K562 (cell line): ENCODE data around the gene KIF3B. TPM values are rescaled to one million over a fixed set of nuclear protein-coding genes. Genes with fewer than 3 reads are reported as not detected.

Experiments used
- ARID3A ChIP-seq: IDR thresholded peaks from 2 replicates; pipeline ENCODE4 v1.6.1; 2012; ENCODE audit warnings: low read depth, low read length, improper control_type of control experiment, borderline replicate concordance
- ID3 ChIP-seq, 2 experiments: fragments of 250-450 bp in 1 of 2; fragments of 450-650 bp in 1 of 2; sonication (Bioruptor Pico) in 1 of 2; IDR thresholded peaks; 2 replicates each; pipeline versions ENCODE4 v1.6.1 to v1.8.0; 2016 to 2021; ENCODE audit warnings: mild to moderate bottlenecking in 2 of 2, moderate library complexity in 2 of 2, missing compliant biosample characterization in 1 of 2, missing genetic modification characterization in 1 of 2
- MED1 ChIP-seq: sonication (generic); formaldehyde crosslinking; IDR thresholded peaks from 2 replicates; pipeline ENCODE4 v1.8.1; 2023; ENCODE audit warnings: missing genetic modification reagents, borderline replicate concordance
- NFE2 ChIP-seq: IDR thresholded peaks from 2 replicates; pipeline ENCODE4 v1.6.1; 2014; ENCODE audit warnings: antibody characterized with exemption, low read depth
- RBM14 ChIP-seq: fragments of 200-400 bp; formaldehyde crosslinking; IDR thresholded peaks from 2 replicates; pipeline ENCODE4 v1.6.1; 2018; ENCODE audit warnings: low read depth, mild to moderate bottlenecking, low read length, moderate library complexity, borderline replicate concordance; ENCODE audit not compliant: insufficient read depth
- TAF1 ChIP-seq: IDR thresholded peaks from 2 replicates; pipeline ENCODE4 v1.6.1; 2011; ENCODE audit warnings: mild to moderate bottlenecking, low read length, moderate library complexity; ENCODE audit not compliant: insufficient read depth, control insufficient read depth, severe bottlenecking; ENCODE audit errors: extremely low read depth
- ZC3H8 ChIP-seq: fragments of 450-650 bp; IDR thresholded peaks from 2 replicates; pipeline ENCODE4 v1.6.1; 2017
- ZNF197 ChIP-seq: fragments of 200-800 bp; sonication (Bioruptor generic); IDR thresholded peaks from 2 replicates; pipeline ENCODE4 v1.6.1; 2016; ENCODE audit warnings: low read depth, missing genetic modification characterization, missing compliant biosample characterization
- ZNF212 ChIP-seq: fragments of 450-650 bp; formaldehyde crosslinking; IDR thresholded peaks from 2 replicates; pipeline ENCODE4 v1.4.0; 2020; ENCODE audit warnings: mild to moderate bottlenecking
- ZNF75A ChIP-seq: fragments of 450-650 bp; formaldehyde crosslinking; IDR thresholded peaks from 2 replicates; pipeline ENCODE4 v1.4.0; 2020; ENCODE audit warnings: mild to moderate bottlenecking
- polyA plus RNA-seq, 8 experiments: library from polyadenylated mRNA; depleted of rRNA in 4 of 8; stranded (reverse) in 5 of 8; unstranded in 3 of 8; fragments of >200 nt; fragmentation: Nextera tagmentation in 2 of 8; fragmentation: Illumina TruSeq in 1 of 8; extraction: Ambion mirVana in 2 of 8; extraction: Trizol in 1 of 8; gene quantifications; 2 replicates each; pipeline versions ENCODE4 v1.2.1 to v1.2.3, GENCODE V29; 2011 to 2014; ENCODE audit warnings: inconsistent platforms in 1 of 8, missing spikeins in 1 of 8
- total RNA-seq, 7 experiments: library from RNA; depleted of rRNA in 6 of 7; stranded (reverse); fragments of >200 nt in 6 of 7; fragmentation: Illumina TruSeq in 2 of 7; extraction: Trizol in 2 of 7; gene quantifications; 2 replicates each; pipeline versions ENCODE4 v1.2.1 to v1.2.3, GENCODE V29; 2011 to 2021; ENCODE audit warnings: low replicate concordance in 1 of 7
- TF ChIP-seq, protein P1 (sequence below): fragments of 200-800 bp; sonication (Bioruptor generic); IDR thresholded peaks from 2 replicates; pipeline ENCODE4 v1.6.1; 2016; ENCODE audit warnings: missing genetic modification characterization, missing compliant biosample characterization
- TF ChIP-seq, protein P2 (sequence below): fragments of 250-450 bp; sonication (Bioruptor Pico); IDR thresholded peaks from 2 replicates; pipeline ENCODE4 v1.8.0; 2021; ENCODE audit warnings: moderate library complexity, mild to moderate bottlenecking, inconsistent platforms
- TF ChIP-seq, protein P3 (sequence below): fragments of 250-450 bp; sonication (Bioruptor Pico); IDR thresholded peaks from 2 replicates; pipeline ENCODE4 v1.8.0; 2021; ENCODE audit warnings: moderate library complexity, mild to moderate bottlenecking, inconsistent platforms
- TF ChIP-seq, protein P4 (sequence below): sonication (generic); formaldehyde crosslinking; IDR thresholded peaks from 2 replicates; pipeline ENCODE4 v1.5.0; 2020; ENCODE audit warnings: missing genetic modification reagents
- TF ChIP-seq, protein P5 (sequence below): sonication (generic); formaldehyde crosslinking; IDR thresholded peaks from 2 replicates; pipeline ENCODE4 v1.9.0; 2022; ENCODE audit warnings: mild to moderate bottlenecking, missing genetic modification reagents

Gene KIF3B
- total and polyA plus RNA-seq, 9 of the 15 experiments (the other 6 are each of a cell fraction or from before 2014, with no cell fraction given), result 2.9 to 12.3 (median 8.6) TPM

- TF ChIP-seq, protein P1, sequence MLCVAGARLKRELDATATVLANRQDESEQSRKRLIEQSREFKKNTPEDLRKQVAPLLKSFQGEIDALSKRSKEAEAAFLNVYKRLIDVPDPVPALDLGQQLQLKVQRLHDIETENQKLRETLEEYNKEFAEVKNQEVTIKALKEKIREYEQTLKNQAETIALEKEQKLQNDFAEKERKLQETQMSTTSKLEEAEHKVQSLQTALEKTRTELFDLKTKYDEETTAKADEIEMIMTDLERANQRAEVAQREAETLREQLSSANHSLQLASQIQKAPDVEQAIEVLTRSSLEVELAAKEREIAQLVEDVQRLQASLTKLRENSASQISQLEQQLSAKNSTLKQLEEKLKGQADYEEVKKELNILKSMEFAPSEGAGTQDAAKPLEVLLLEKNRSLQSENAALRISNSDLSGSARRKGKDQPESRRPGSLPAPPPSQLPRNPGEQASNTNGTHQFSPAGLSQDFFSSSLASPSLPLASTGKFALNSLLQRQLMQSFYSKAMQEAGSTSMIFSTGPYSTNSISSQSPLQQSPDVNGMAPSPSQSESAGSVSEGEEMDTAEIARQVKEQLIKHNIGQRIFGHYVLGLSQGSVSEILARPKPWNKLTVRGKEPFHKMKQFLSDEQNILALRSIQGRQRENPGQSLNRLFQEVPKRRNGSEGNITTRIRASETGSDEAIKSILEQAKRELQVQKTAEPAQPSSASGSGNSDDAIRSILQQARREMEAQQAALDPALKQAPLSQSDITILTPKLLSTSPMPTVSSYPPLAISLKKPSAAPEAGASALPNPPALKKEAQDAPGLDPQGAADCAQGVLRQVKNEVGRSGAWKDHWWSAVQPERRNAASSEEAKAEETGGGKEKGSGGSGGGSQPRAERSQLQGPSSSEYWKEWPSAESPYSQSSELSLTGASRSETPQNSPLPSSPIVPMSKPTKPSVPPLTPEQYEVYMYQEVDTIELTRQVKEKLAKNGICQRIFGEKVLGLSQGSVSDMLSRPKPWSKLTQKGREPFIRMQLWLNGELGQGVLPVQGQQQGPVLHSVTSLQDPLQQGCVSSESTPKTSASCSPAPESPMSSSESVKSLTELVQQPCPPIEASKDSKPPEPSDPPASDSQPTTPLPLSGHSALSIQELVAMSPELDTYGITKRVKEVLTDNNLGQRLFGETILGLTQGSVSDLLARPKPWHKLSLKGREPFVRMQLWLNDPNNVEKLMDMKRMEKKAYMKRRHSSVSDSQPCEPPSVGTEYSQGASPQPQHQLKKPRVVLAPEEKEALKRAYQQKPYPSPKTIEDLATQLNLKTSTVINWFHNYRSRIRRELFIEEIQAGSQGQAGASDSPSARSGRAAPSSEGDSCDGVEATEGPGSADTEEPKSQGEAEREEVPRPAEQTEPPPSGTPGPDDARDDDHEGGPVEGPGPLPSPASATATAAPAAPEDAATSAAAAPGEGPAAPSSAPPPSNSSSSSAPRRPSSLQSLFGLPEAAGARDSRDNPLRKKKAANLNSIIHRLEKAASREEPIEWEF (CRISPR knock-in tag), result no peak
- no peak for TF ChIP-seq ZNF75A
- TF ChIP-seq ZC3H8, result no peak
- TF ChIP-seq NFE2, result no peak
- TF ChIP-seq, protein P2, sequence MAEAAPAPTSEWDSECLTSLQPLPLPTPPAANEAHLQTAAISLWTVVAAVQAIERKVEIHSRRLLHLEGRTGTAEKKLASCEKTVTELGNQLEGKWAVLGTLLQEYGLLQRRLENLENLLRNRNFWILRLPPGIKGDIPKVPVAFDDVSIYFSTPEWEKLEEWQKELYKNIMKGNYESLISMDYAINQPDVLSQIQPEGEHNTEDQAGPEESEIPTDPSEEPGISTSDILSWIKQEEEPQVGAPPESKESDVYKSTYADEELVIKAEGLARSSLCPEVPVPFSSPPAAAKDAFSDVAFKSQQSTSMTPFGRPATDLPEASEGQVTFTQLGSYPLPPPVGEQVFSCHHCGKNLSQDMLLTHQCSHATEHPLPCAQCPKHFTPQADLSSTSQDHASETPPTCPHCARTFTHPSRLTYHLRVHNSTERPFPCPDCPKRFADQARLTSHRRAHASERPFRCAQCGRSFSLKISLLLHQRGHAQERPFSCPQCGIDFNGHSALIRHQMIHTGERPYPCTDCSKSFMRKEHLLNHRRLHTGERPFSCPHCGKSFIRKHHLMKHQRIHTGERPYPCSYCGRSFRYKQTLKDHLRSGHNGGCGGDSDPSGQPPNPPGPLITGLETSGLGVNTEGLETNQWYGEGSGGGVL, result no peak
- TF ChIP-seq MED1 (CRISPR knock-in tag), result no peak
- TF ChIP-seq ZNF197 (CRISPR knock-in tag), result peak; percentile 74
- no peak for TF ChIP-seq ZNF212 (CRISPR knock-in tag)
- no peak for TF ChIP-seq ID3 (CRISPR knock-in tag; IDR thresholded peaks at IDR 0.05)
- peak; percentile 54; the same call in 1 of the 2 replicates for TF ChIP-seq ID3 (tag; IDR thresholded peaks at IDR 0.05)
- TF ChIP-seq, protein P3, sequence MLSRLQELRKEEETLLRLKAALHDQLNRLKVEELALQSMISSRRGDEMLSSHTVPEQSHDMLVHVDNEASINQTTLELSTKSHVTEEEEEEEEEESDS (CRISPR knock-in tag), result no peak
- TF ChIP-seq RBM14, result no peak
- TF ChIP-seq, protein P4, sequence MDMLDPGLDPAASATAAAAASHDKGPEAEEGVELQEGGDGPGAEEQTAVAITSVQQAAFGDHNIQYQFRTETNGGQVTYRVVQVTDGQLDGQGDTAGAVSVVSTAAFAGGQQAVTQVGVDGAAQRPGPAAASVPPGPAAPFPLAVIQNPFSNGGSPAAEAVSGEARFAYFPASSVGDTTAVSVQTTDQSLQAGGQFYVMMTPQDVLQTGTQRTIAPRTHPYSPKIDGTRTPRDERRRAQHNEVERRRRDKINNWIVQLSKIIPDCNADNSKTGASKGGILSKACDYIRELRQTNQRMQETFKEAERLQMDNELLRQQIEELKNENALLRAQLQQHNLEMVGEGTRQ (CRISPR knock-in tag), result no peak
- TF ChIP-seq, protein P5, sequence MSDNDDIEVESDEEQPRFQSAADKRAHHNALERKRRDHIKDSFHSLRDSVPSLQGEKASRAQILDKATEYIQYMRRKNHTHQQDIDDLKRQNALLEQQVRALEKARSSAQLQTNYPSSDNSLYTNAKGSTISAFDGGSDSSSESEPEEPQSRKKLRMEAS (CRISPR knock-in tag), result peak; percentile 79
- TF ChIP-seq ARID3A, result no peak
- TF ChIP-seq TAF1, result peak; percentile 93
Measured at GRCh38 chr20:32357869-32358631, 80.6 kb downstream of the KIF3B start, which contains the start of gene ASXL1 (continued).
